SK-N-MC (cell line): ENCODE data around the gene MBD3.
"Not testable (repeated sequence)": the region's sequence is repeated elsewhere in the genome, so short reads cannot be mapped to it uniquely, and the experiment has no call there.

Source experiments
- DNase-seq: peaks from one replicate; pipeline ENCODE4 v3.0.0-alpha.2; 2011; ENCODE audit warnings: low read depth, low spot score
- H3K27ac ChIP-seq: fragments of 200-600 bp; sonication (generic); 2 replicates; pipeline ENCODE4 v1.5.1; 2016; ENCODE audit warnings: mixed run types
- H3K36me3 ChIP-seq: fragments of 200-600 bp; sonication (generic); 2 replicates; pipeline ENCODE4 v1.6.1; 2017; ENCODE audit warnings: antibody characterized with exemption, low read length, mixed read lengths; ENCODE audit not compliant: insufficient read depth
- H3K4me3 ChIP-seq: fragments of 200-600 bp; sonication (generic); 2 replicates; pipeline ENCODE4 v1.5.1; 2016
- H3K9ac ChIP-seq: fragments of 200-600 bp; sonication (generic); 2 replicates; pipeline ENCODE4 v1.8.0; 2017; ENCODE audit warnings: mixed run types, mixed read lengths; ENCODE audit not compliant: insufficient read length
- H3K9me3 ChIP-seq: fragments of 200-600 bp; sonication (generic); 2 replicates; pipeline ENCODE4 v1.6.1; 2017; ENCODE audit warnings: low read depth, mild to moderate bottlenecking, antibody characterized with exemption, low read length, moderate library complexity, mixed read lengths
- EZH2 ChIP-seq: fragments of 200-600 bp; sonication (generic); IDR thresholded peaks from one replicate; pipeline ENCODE4 v1.6.1; 2017; ENCODE audit warnings: antibody characterized with exemption
- FOXP2 ChIP-seq: optimal IDR thresholded peaks from 2 replicates; pipeline ENCODE3; 2011; ENCODE audit warnings: mild to moderate bottlenecking, moderate library complexity; ENCODE audit not compliant: insufficient read depth; ENCODE audit errors: extremely low read length, control extremely low read depth
- POLR2AphosphoS5 ChIP-seq: IDR thresholded peaks from 2 replicates; pipeline ENCODE4 v1.6.1; 2012; ENCODE audit warnings: mild to moderate bottlenecking, low read depth, low read length, borderline replicate concordance

MBD3 gene, protein sequence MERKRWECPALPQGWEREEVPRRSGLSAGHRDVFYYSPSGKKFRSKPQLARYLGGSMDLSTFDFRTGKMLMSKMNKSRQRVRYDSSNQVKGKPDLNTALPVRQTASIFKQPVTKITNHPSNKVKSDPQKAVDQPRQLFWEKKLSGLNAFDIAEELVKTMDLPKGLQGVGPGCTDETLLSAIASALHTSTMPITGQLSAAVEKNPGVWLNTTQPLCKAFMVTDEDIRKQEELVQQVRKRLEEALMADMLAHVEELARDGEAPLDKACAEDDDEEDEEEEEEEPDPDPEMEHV

GRCh38 chr19:1592755-1593500 lies at the start of gene MBD3:
Gene MBD3 (minus strand): TSS chr19:1592865. CDS start chr19:1592631, 234 bp downstream.
- DNase-seq: peak; percentile 20
- Histone ChIP-seq H3K9me3 (no peaks in the 10 kb centered on the region), H3K4me3 (peak within 1 kb of the TSS; percentile 95), H3K36me3 (peaks cover 12% of the 10 kb centered on the region), H3K9ac (peak within 1 kb of the TSS; percentile 100), H3K27ac (peak within 1 kb of the TSS; percentile 99)
- TF ChIP-seq POLR2AphosphoS5 (peak; percentile 94), EZH2 (no peak)

DNA sequence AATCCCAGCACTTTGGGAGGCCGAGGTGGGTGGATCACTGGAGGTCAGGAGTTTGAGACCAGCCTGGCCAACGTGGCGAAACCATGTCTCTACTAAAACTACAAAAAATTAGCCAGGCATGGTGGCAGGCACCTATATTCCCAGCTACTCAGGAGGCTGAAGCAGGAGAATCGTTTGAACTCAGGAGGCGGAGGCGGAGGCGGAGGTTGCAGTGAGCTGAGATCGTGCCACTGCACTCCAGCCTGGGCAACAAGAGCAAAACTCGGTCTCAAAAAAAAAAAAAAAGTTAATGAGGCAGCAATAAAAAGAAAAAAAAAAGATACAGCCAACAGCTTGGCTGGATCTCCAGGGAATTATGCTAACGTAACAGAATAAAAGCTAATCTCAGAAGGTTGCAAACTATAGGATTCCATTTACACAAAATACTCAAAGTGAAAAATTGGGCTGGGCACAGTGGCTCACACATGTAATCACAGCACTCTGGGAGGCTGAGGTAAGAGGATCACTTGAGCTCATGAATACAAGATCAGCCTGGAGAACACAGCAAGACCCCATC lies 48.3 kb upstream of the MBD3 start:
- not testable (repeated sequence) for DNase-seq, H3K4me3 ChIP-seq, H3K9me3 ChIP-seq, H3K9ac ChIP-seq
- peak overlapping the region; percentile 64; the same call in 1 of the 2 replicates for H3K27ac ChIP-seq
- H3K36me3 ChIP-seq: peaks cover 99% of the 10 kb centered on the region

DNA sequence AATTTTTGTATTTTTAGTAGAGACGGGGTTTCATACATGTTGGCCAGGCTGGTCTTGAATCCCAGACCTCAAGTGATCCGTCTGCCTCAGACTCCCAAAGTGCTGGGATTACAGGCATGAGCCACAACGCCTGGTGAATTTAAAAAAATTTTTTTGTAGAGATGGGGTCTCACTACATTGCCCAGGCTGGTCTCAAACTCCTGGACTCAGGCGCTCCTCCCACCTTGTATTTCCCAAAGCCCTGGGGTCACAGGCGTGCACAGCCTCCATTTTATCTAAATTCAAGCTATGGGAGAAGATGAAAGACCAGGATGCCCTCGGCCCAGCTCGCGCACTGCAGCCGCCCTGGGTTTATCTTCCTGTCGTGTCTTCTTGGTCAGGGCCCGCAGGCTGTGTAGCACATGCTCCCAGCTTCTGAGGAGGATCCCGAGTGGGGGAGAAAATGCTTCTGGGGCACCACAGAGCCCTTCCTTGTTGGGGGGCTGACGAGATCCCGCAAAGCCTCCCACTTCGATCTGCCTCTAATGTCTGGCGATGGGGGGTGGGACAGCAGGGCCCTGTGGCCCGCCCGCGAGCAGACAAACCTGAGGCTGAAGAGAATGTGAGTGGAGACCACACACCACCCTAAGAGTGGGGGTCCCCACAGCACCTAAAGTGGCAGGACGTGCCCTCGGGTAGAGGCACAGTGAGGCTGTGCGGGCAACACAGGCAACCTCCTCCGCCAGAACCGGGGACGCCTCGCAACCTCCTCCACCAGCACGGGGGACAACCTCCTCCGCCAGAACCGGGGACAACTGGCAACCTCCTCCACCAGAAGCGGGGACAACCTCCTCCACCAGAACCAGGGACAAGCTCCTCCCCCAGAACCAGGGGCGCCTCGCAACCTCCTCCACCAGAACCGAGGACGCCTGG lies 43.9 kb upstream of the MBD3 start:
- Histone ChIP-seq H3K9ac (no peak overlapping the region), H3K9me3 (no peaks in the 10 kb centered on the region), H3K4me3 (no peak overlapping the region), H3K36me3 (peaks cover 96% of the 10 kb centered on the region), H3K27ac (no peak overlapping the region)
- no peak for DNase-seq
- no peak for TF ChIP-seq POLR2AphosphoS5
- no peak for TF ChIP-seq EZH2

DNA sequence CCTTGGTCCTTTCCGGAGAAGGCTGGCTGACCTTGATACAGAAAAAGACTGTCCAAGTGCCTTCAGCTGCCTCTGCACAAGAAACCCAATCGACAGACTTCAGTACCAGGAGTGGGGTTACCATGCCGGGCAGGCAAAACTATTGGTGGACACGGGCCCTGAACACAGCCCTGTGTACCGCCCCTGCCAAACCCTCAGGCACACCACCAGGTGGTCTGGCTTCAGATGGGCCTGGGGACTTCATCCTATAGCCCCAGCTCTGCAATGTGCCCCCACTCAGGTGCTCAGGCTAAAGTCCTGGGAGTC lies 42.2 kb upstream of the MBD3 start:
- Histone ChIP-seq H3K9ac (no peak overlapping the region), H3K36me3 (peaks cover 83% of the 10 kb centered on the region), H3K27ac (no peak overlapping the region), H3K4me3 (no peak overlapping the region), H3K9me3 (no peaks in the 10 kb centered on the region)
- DNase-seq: no peak
- no peak for TF ChIP-seq FOXP2
- no peak for TF ChIP-seq EZH2
- TF ChIP-seq POLR2AphosphoS5: no peak

DNA sequence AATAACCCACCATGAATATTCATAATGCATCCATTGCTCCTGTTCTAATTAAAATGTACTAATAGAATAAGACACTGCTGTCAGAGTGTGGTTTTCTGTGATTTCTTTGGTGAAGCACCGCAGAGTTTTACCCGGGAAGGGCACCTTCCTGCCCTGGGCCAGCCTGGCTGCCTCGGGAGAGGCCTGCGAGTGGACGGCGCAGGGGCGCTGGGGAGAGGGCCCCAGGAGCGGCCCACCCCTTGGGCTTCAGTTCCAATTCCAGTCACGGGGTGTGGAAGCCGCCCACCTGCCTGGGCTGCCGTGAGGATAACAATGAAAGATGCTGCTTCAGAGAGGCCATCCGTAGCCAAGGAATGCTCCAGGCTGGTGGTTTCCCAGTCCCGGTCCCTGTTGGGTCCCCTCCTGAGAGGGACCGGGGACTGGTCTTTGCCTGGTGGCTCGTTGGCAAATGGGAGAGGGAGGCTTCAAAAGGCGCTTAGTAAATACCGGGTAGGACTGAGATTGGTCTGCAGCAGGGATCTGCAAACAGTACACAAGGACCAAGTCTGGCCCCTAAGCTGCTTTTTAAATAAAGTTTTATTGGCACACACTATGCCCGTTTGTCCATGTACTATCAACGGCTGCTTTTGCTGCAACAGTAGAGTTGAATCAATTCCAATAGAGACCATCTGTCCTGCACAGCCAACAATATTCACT lies 41.7 kb upstream of the MBD3 start:
- TF ChIP-seq POLR2AphosphoS5: no peak
- TF ChIP-seq FOXP2: no peak
- TF ChIP-seq EZH2: no peak
- no peak for DNase-seq
- Histone ChIP-seq H3K4me3 (no peak overlapping the region), H3K36me3 (peaks cover 78% of the 10 kb centered on the region), H3K9me3 (no peaks in the 10 kb centered on the region), H3K27ac (no peak overlapping the region), H3K9ac (no peak overlapping the region)

- no peak for TF ChIP-seq FOXP2
- TF ChIP-seq POLR2AphosphoS5: no peak
- TF ChIP-seq EZH2: no peak
- no peak for DNase-seq
- peaks cover 68% of the 10 kb centered on the region for H3K36me3 ChIP-seq
Observed at GRCh38 chr19:1633269-1633826, 40.7 kb upstream of the MBD3 start.

GRCh38 chr19:1632462-1633268 lies 40.0 kb upstream of the MBD3 start:
- no peak overlapping the region for H3K9ac ChIP-seq
- H3K27ac ChIP-seq: no peak overlapping the region
- peaks cover 61% of the 10 kb centered on the region for H3K36me3 ChIP-seq
- no peak for TF ChIP-seq FOXP2
- no peak for TF ChIP-seq EZH2
- TF ChIP-seq POLR2AphosphoS5: no peak
- no peak for DNase-seq
- no peaks in the 10 kb centered on the region for H3K9me3 ChIP-seq
- no peak overlapping the region for H3K4me3 ChIP-seq

More at GRCh38 chr19:1633269-1633826, 40.7 kb upstream of the MBD3 start:
- Histone ChIP-seq H3K9me3 (no peaks in the 10 kb centered on the region), H3K9ac (no peak overlapping the region), H3K4me3 (no peak overlapping the region), H3K27ac (no peak overlapping the region)
